GM18499 (cell line): ENCODE results near the gene MMRN2.
"Not testable (repeated sequence)": the region's sequence is repeated elsewhere in the genome, so short reads cannot be mapped to it uniquely, and the experiment has no call there.

Experiments used
- ATAC-seq: cut with Tn5 transposase; IDR thresholded peaks from one replicate; pipeline ENCODE4 v1.9.1; 2021; ENCODE audit warnings: moderate number of reproducible peaks; ENCODE audit not compliant: insufficient read depth, unreplicated experiment

Gene MMRN2

GRCh38 chr10:86957471-86958115 lies at the start of gene MMRN2:
MMRN2 (minus strand) TSS chr10:86957615; CDS start chr10:86957541, 74 bp downstream.
- no peak for ATAC-seq

GRCh38 chr10:87007124-87007523 lies 49.7 kb upstream of the MMRN2 start:
- ATAC-seq = not testable (repeated sequence)

GRCh38 chr10:87000491-87000890 lies 43.1 kb upstream of the MMRN2 start:
- ATAC-seq = no peak

GRCh38 chr10:86999802-87000403 lies 42.5 kb upstream of the MMRN2 start:
- not testable (repeated sequence) for ATAC-seq

GRCh38 chr10:86992929-86993328 lies 35.5 kb upstream of the MMRN2 start:
- no peak for ATAC-seq

GRCh38 chr10:86992456-86992855 lies 35.0 kb upstream of the MMRN2 start:
- ATAC-seq = no peak

- ATAC-seq = not testable (repeated sequence)
Measured at GRCh38 chr10:86991362-86991761, 33.9 kb upstream of the MMRN2 start.

GRCh38 chr10:86988520-86988919 lies 31.1 kb upstream of the MMRN2 start:
- ATAC-seq = no peak

- ATAC-seq = not testable (repeated sequence)
Measured at GRCh38 chr10:86984498-86984897, 27.1 kb upstream of the MMRN2 start.

GRCh38 chr10:86981716-86982115 lies 24.3 kb upstream of the MMRN2 start:
- no peak for ATAC-seq

GRCh38 chr10:86981020-86981419 lies 23.6 kb upstream of the MMRN2 start:
- not testable (repeated sequence) for ATAC-seq

- no peak for ATAC-seq
Measured at GRCh38 chr10:86979977-86980448, 22.6 kb upstream of the MMRN2 start.

- ATAC-seq = no peak
Measured at GRCh38 chr10:86979296-86979818, 21.9 kb upstream of the MMRN2 start.

- ATAC-seq = not testable (repeated sequence)
Measured at GRCh38 chr10:86978457-86978856, 21.0 kb upstream of the MMRN2 start.

GRCh38 chr10:86976362-86977056 lies 19.1 kb upstream of the MMRN2 start:
- no peak for ATAC-seq

GRCh38 chr10:86974484-86974883 lies 17.1 kb upstream of the MMRN2 start:
- ATAC-seq = no peak

GRCh38 chr10:86972613-86973380 lies 15.4 kb upstream of the MMRN2 start:
- no peak for ATAC-seq

- ATAC-seq = no peak
Measured at GRCh38 chr10:86971232-86971991, 14.0 kb upstream of the MMRN2 start.

GRCh38 chr10:86970982-86971231 lies 13.5 kb upstream of the MMRN2 start:
- no peak for ATAC-seq
